ENCODE results near the gene INTS6.

Gene INTS6

DNA sequence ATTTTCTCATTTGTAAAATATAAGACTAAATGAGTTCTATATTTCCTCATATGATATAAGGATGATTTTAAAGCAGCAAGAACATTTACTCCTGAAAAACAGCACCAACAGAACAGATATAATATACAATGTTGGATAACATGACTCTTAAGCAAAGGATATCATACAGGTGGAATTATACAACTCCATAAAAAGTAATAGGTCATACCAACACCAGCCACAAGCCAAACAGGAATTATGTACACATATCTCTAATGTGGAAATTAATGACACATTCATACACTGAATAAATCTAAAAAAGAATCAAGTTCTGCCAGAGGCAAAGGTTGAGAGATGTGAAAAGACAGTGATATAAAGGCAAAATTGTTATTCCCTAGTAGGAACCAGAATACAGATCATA is 25.9 kb downstream of the INTS6 start:
- H3K4me3 ChIP-seq (ENCODE audit: low read depth, low read length), result no peak overlapping the region
- TF ChIP-seq, protein P1, sequence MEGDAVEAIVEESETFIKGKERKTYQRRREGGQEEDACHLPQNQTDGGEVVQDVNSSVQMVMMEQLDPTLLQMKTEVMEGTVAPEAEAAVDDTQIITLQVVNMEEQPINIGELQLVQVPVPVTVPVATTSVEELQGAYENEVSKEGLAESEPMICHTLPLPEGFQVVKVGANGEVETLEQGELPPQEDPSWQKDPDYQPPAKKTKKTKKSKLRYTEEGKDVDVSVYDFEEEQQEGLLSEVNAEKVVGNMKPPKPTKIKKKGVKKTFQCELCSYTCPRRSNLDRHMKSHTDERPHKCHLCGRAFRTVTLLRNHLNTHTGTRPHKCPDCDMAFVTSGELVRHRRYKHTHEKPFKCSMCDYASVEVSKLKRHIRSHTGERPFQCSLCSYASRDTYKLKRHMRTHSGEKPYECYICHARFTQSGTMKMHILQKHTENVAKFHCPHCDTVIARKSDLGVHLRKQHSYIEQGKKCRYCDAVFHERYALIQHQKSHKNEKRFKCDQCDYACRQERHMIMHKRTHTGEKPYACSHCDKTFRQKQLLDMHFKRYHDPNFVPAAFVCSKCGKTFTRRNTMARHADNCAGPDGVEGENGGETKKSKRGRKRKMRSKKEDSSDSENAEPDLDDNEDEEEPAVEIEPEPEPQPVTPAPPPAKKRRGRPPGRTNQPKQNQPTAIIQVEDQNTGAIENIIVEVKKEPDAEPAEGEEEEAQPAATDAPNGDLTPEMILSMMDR (IDR thresholded peaks at IDR 0.05; ENCODE audit: insufficient read depth, low read depth, low read length, missing control alignments), result no peak
- DNase-seq (ENCODE audit: low read depth), result no peak

DNA sequence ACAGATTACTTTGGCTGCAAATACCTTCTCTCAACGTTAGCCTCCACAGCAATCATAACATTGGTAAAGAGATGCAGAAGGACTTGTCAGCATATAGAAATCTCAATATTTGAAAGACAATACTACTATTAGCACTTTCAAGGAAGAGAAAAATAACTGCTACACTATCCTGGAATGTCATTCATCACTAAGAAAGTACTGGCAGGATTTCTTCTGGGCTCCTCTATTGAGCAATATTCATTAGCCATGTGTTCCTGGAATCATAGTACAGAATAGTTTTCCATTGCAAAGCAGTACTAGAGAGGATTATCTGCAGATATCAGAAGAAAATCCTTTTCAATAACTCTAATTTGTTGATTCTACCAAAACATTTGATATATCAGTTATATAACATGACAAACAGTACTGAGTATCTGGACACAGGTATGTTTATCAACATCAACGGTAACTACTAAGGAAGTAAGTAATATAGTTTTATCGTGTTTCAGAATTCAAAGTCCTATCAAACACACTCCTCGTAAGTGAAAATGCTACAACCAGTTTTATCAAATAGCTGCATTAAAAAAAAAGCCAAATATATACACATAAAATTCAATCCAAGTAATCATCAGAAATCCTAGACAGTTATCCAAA is 27.3 kb downstream of the INTS6 start:
- TF ChIP-seq, protein P1 (IDR thresholded peaks at IDR 0.05; ENCODE audit: insufficient read depth, low read depth, low read length, missing control alignments), result no peak
- H3K4me3 ChIP-seq (ENCODE audit: low read depth, low read length), result no peak overlapping the region
- DNase-seq (ENCODE audit: low read depth), result no peak

DNA sequence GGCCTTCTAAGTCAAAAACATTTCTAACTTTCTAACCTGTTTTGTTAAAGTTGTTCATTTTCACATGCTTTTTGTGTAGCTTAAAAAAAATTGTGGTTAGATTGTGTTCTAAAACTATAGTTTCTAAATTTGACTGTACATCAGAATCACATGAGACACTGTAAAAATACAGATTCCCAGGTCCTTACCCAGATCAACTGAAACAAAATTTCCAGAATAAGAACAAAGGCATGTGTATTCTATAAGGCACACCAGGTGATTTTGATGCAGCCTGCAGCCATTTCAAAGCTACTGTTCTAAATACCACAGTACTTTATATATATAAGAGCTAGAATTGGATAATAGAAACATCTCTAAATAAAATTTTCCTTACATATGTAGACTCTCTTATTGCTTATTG is 29.1 kb downstream of the INTS6 start:
- no peak overlapping the region for H3K4me3 ChIP-seq (ENCODE audit: low read depth, low read length)
- TF ChIP-seq, protein P1 (IDR thresholded peaks at IDR 0.05; ENCODE audit: insufficient read depth, low read depth, low read length, missing control alignments), result no peak
- DNase-seq (ENCODE audit: low read depth), result no peak

DNA sequence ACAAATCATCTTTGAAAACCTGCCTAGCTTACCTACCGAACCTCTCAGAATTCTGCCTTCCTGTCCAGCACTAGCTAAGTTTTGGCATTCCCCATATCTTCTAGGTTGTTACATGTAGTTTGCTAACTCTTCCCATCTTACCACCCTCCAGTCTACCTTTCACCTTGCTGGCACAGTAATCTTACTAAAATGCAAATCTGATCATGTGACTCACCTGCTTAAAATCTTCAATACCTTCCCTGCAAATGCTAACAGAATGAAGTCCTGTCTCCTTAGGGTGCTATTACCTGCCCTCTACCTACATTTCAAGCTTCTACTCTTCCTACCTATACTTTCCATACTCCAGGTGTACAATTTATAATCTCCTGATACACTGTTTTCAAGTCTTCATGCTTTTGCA is 30.4 kb downstream of the INTS6 start:
- H3K4me3 ChIP-seq (ENCODE audit: low read depth, low read length), result no peak overlapping the region

DNA sequence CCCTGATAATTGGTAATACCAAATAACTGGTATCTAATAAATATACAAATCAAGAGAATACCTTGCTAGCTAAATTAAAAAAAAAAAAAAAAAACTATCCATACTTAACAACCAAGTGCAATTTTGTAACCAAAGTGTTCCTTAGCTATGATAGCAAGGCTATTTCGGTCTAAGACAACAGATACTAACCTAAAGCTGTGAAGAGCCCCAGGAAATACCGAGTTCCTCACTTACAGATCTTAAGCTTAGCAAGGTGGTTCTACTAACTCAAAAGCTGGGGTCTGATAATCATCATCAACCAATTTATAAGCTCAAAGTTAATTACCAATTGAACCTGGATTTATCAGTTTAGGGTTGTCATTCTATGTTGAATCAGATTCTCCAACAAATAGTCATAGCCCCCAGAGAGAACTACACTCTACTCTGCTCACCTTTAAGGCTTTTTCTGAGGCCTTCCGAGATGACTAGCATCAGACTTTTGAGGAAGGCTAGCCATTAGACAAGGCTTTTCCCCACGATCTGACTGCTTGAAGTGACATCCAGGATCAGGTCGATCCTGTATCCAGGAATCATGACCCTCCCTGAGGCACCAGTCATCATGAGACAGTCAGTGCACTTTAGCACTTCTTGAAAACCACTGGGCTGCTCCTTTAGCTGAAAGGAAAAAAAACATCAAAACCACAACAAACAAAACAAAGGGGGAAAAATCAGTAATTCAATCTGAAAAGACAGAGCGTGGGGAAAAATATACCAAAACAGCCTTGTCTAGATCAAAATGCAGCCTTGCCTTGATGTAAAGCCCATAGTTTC is 31.9 kb downstream of the INTS6 start:
- DNase-seq (ENCODE audit: low read depth), result peak; percentile 33
- TF ChIP-seq, protein P1 (IDR thresholded peaks at IDR 0.05; ENCODE audit: insufficient read depth, low read depth, low read length, missing control alignments), result no peak
- H3K4me3 ChIP-seq (ENCODE audit: low read depth, low read length), result peak overlapping the region; percentile 1; the same call in 1 of the 2 replicates

More for the DNA sequence above, 30.4 kb downstream of the INTS6 start:
- no peak for DNase-seq (ENCODE audit: low read depth)
- TF ChIP-seq, protein P1 (IDR thresholded peaks at IDR 0.05; ENCODE audit: insufficient read depth, low read depth, low read length, missing control alignments), result no peak

DNA sequence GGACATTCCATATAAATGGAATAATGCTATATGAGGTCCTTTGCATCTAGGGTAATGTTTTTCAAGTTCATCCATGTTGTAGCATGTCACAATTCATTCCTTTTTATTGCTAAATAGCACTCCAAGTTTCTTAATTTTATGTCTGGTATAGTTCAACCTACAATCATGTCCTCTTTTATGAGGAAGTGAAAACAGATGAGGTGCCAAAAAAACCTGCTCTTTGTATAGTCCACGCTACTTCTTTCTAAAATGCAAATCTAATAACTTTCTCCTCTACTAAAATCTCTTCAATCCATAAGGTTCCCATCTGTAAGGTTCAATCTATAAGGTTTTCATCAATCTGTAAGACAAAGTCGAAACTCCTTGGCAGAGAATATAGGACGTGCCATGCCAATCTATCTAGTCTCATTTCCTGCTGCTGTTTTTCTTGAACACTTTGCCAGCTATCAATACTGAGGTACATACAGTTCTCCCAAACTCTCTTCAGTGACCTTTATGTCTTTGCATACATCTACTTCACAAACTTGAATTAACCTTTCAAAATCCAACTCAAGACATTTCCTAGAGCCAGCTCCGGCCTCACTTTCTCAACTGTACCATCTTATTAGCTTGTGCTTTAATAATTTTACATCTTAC is 33.7 kb downstream of the INTS6 start:
- peak; percentile 25 for DNase-seq (ENCODE audit: low read depth)
- TF ChIP-seq, protein P1 (IDR thresholded peaks at IDR 0.05; ENCODE audit: insufficient read depth, low read depth, low read length, missing control alignments), result no peak
- no peak overlapping the region for H3K4me3 ChIP-seq (ENCODE audit: low read depth, low read length)

All from GM12865 (cell line).